Measurements from ENCODE around the gene RNASEH2A. TPM values are rescaled to one million over a fixed set of nuclear protein-coding genes. Genes with fewer than 3 reads are reported as not detected.

The RNASEH2A gene
- total and polyA plus RNA-seq, 2 of the 13 experiments (the other 11 are each of a cell fraction or from before 2014, with no cell fraction given), result 25.1 to 35.8 TPM

DNA sequence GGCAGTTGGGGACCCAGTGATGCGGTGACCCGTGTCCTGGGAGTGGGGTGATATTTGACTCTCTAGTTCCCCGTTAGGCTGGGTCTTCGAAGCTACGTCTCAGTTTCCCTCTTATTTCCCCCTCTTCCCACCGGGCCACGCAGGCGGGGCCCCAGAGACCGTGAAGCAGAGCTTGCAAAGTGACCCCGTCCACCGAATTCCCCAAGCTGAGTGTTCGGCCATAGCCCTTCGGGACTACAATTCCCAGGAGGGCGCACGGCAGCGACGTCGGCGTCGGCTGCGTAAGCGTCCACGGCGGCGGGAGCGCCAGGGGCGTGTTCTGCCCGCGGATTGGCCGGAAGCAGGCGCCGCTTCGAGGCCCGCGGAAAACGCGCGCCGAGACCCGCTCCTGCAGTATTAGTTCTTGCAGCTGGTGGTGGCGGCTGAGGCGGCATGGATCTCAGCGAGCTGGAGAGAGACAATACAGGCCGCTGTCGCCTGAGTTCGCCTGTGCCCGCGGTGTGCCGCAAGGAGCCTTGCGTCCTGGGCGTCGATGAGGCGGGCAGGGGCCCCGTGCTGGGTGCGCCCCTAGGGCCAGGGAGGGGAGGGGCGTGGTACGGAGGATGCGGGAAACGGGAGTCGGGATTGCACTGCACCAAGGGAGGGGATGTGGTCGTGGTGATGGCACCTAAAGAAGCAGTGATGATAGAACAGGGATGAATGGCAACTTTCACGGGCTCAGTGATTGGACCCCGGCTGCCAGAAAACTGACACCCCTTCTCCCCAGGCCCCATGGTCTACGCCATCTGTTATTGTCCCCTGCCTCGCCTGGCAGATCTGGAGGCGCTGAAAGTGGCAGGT, at the start of gene RNASEH2A (continued):
- TF ChIP-seq ZNF839 (CRISPR knock-in tag; IDR thresholded peaks at IDR 0.05; ENCODE audit: borderline replicate concordance), result no peak
- TF ChIP-seq, protein P1, sequence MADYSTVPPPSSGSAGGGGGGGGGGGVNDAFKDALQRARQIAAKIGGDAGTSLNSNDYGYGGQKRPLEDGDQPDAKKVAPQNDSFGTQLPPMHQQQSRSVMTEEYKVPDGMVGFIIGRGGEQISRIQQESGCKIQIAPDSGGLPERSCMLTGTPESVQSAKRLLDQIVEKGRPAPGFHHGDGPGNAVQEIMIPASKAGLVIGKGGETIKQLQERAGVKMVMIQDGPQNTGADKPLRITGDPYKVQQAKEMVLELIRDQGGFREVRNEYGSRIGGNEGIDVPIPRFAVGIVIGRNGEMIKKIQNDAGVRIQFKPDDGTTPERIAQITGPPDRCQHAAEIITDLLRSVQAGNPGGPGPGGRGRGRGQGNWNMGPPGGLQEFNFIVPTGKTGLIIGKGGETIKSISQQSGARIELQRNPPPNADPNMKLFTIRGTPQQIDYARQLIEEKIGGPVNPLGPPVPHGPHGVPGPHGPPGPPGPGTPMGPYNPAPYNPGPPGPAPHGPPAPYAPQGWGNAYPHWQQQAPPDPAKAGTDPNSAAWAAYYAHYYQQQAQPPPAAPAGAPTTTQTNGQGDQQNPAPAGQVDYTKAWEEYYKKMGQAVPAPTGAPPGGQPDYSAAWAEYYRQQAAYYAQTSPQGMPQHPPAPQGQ (CRISPR knock-in tag; IDR thresholded peaks at IDR 0.05; ENCODE audit: borderline replicate concordance), result no peak
- no peak for TF ChIP-seq PHF5A (CRISPR knock-in tag; IDR thresholded peaks at IDR 0.05; ENCODE audit: low read depth, unreplicated experiment)
- TF ChIP-seq ZNF577 (CRISPR knock-in tag; IDR thresholded peaks at IDR 0.05; ENCODE audit: borderline replicate concordance, low read depth), result no peak
- TF ChIP-seq ZBTB20 (CRISPR knock-in tag; IDR thresholded peaks at IDR 0.05; ENCODE audit: borderline replicate concordance, low read depth), result peak; percentile 50; the same call in 1 of the 2 replicates
- TF ChIP-seq CAMTA2 (CRISPR knock-in tag; IDR thresholded peaks at IDR 0.05; ENCODE audit: borderline replicate concordance), result 0 out of 2 replicates have a peak, but pooled peaks have one; percentile 91
- no peak for TF ChIP-seq WIZ (CRISPR knock-in tag; IDR thresholded peaks at IDR 0.05)
- TF ChIP-seq THAP11 (CRISPR knock-in tag; IDR thresholded peaks at IDR 0.05), result peak; percentile 100
- peak; percentile 60; the same call in 1 of the 2 replicates for TF ChIP-seq ZNF556 (CRISPR knock-in tag; IDR thresholded peaks at IDR 0.05; ENCODE audit: borderline replicate concordance)
- peak; percentile 83; the same call in 1 of the 2 replicates for TF ChIP-seq MYNN (CRISPR knock-in tag; IDR thresholded peaks at IDR 0.05; ENCODE audit: low read depth)
- no peak for TF ChIP-seq MAFF (IDR thresholded peaks at IDR 0.05; ENCODE audit: low read depth, low read length)
- peak; percentile 79 for TF ChIP-seq RBM39 (IDR thresholded peaks at IDR 0.05; ENCODE audit: low read depth, low read length, poor library complexity, severe bottlenecking)
- TF ChIP-seq RXRB (CRISPR knock-in tag; IDR thresholded peaks at IDR 0.05; ENCODE audit: borderline replicate concordance), result 0 out of 2 replicates have a peak, but pooled peaks have one; percentile 33
- TF ChIP-seq TEAD2 (CRISPR knock-in tag; IDR thresholded peaks at IDR 0.05), result peak; percentile 56; the same call in 1 of the 2 replicates
- no peak for TF ChIP-seq NCOA5 (CRISPR knock-in tag; IDR thresholded peaks at IDR 0.05)
- 0 out of 2 replicates have a peak, but pooled peaks have one; percentile 10 for TF ChIP-seq KDM5A (IDR thresholded peaks at IDR 0.05; ENCODE audit: borderline replicate concordance, low read length)
- TF ChIP-seq PAF1 (CRISPR knock-in tag; IDR thresholded peaks at IDR 0.05), result no peak
- TF ChIP-seq, protein P2, sequence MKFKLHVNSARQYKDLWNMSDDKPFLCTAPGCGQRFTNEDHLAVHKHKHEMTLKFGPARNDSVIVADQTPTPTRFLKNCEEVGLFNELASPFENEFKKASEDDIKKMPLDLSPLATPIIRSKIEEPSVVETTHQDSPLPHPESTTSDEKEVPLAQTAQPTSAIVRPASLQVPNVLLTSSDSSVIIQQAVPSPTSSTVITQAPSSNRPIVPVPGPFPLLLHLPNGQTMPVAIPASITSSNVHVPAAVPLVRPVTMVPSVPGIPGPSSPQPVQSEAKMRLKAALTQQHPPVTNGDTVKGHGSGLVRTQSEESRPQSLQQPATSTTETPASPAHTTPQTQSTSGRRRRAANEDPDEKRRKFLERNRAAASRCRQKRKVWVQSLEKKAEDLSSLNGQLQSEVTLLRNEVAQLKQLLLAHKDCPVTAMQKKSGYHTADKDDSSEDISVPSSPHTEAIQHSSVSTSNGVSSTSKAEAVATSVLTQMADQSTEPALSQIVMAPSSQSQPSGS (CRISPR knock-in tag; IDR thresholded peaks at IDR 0.05), result peak; percentile 69
- 0 out of 2 replicates have a peak, but pooled peaks have one; percentile 48 for TF ChIP-seq KAT7 (CRISPR knock-in tag; IDR thresholded peaks at IDR 0.05; ENCODE audit: borderline replicate concordance)
- TF ChIP-seq, protein P3, sequence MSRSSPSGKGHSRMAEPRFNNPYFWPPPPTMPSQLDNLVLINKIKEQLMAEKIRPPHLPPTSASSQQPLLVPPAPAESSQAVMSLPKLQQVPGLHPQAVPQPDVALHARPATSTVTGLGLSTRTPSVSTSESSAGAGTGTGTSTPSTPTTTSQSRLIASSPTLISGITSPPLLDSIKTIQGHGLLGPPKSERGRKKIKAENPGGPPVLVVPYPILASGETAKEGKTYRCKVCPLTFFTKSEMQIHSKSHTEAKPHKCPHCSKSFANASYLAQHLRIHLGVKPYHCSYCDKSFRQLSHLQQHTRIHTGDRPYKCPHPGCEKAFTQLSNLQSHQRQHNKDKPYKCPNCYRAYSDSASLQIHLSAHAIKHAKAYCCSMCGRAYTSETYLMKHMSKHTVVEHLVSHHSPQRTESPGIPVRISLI (CRISPR knock-in tag; IDR thresholded peaks at IDR 0.05; ENCODE audit: borderline replicate concordance), result peak; percentile 23; the same call in 1 of the 2 replicates
- TF ChIP-seq, protein P4, sequence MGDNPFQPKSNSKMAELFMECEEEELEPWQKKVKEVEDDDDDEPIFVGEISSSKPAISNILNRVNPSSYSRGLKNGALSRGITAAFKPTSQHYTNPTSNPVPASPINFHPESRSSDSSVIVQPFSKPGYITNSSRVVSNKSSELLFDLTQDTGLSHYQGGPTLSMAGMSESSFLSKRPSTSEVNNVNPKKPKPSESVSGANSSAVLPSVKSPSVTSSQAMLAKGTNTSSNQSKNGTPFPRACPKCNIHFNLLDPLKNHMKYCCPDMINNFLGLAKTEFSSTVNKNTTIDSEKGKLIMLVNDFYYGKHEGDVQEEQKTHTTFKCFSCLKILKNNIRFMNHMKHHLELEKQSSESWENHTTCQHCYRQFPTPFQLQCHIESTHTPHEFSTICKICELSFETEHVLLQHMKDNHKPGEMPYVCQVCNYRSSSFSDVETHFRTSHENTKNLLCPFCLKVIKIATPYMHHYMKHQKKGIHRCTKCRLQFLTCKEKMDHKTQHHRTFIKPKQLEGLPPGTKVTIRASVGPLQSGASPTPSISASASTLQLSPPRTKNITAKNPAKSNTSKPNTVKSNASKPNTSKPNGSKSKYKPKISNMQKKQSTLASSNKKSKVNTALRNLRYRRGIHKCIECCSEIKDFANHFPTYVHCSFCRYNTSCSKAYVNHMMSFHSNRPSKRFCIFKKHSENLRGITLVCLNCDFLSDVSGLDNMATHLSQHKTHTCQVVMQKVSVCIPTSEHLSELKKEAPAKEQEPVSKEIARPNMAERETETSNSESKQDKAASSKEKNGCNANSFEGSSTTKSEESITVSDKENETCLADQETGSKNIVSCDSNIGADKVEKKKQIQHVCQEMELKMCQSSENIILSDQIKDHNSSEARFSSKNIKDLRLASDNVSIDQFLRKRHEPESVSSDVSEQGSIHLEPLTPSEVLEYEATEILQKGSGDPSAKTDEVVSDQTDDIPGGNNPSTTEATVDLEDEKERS (CRISPR knock-in tag; IDR thresholded peaks at IDR 0.05), result no peak
